Panc1 (cell line): ENCODE measurements around the gene GPC6. TPM values are rescaled to one million over a fixed set of nuclear protein-coding genes. Genes with fewer than 3 reads are reported as not detected.

Experiments used
- ATAC-seq: fragments of 200-7000 bp; cut with Tn5 transposase; 2 replicates; pipeline ENCODE4 v1.9.1; 2020; ENCODE audit warnings: mild to moderate bottlenecking, moderate library complexity
- BruUV-seq: library from RNA; stranded (reverse); fragments of 400-500 nt; replicated peaks from 2 replicates; lab custom pipeline; 2021; lab: Mats Ljungman, UMichigan
- CTCF ChIA-PET: fragments of 300-600 bp; sonication (Branson Sonifier 250); formaldehyde crosslinking; loops from one replicate; lab custom pipeline; 2022; ENCODE audit warnings: antibody characterized with exemption; lab: Charles Lee
- POLR2A ChIA-PET: fragments of 300-600 bp; sonication (Branson Sonifier 250); formaldehyde crosslinking; loops from one replicate; lab custom pipeline; 2022; ENCODE audit warnings: antibody characterized with exemption; lab: Charles Lee
- DNase-seq: peaks from one replicate; pipeline ENCODE4 v3.0.0-alpha.2; 2010; ENCODE audit warnings: low read depth, low spot score
- H3K27ac ChIP-seq: 2 replicates; pipeline ENCODE4 v1.5.1; 2011; ENCODE audit warnings: mild to moderate bottlenecking, low read length, inconsistent platforms
- H3K27me3 ChIP-seq: fragments of 200-500 bp; sonication (Bioruptor generic); 2 replicates; pipeline ENCODE4 v1.6.0; 2014; ENCODE audit warnings: low read length, inconsistent platforms; ENCODE audit not compliant: control insufficient read depth, insufficient read depth
- H3K36me3 ChIP-seq: fragments of 200-500 bp; sonication (Bioruptor generic); 2 replicates; pipeline ENCODE4 v1.5.1; 2014; ENCODE audit warnings: inconsistent platforms, mild to moderate bottlenecking, low read length, moderate library complexity; ENCODE audit not compliant: control insufficient read depth, insufficient read depth
- H3K4me1 ChIP-seq: 2 replicates; pipeline ENCODE4 v1.5.1; 2011; ENCODE audit warnings: inconsistent platforms, mild to moderate bottlenecking, low read length, moderate library complexity; ENCODE audit not compliant: control insufficient read depth, insufficient read depth
- H3K4me3 ChIP-seq, 2 experiments: 2 replicates each; pipeline ENCODE4 v1.5.1; 2011 to 2012; ENCODE audit warnings: low read depth in 2 of 2, low read length in 2 of 2, mild to moderate bottlenecking in 2 of 2, inconsistent platforms in 1 of 2, moderate library complexity in 1 of 2
- H3K9me3 ChIP-seq: fragments of 200-500 bp; sonication (Bioruptor generic); 2 replicates; pipeline ENCODE4 v1.5.1; 2014; ENCODE audit warnings: low read depth, mild to moderate bottlenecking, inconsistent platforms, low read length, moderate library complexity; ENCODE audit not compliant: control insufficient read depth, insufficient read depth
- POLR2AphosphoS5 ChIP-seq: IDR thresholded peaks from 2 replicates; pipeline ENCODE4 v1.6.1; 2012; ENCODE audit warnings: mild to moderate bottlenecking, low read depth, low read length, moderate library complexity
- SIN3A ChIP-seq: IDR thresholded peaks from 2 replicates; pipeline ENCODE4 v1.6.1; 2012; ENCODE audit warnings: low read depth, mild to moderate bottlenecking, low read length, moderate library complexity, borderline replicate concordance; ENCODE audit not compliant: insufficient read depth
- TCF7L2 ChIP-seq: IDR thresholded peaks from 2 replicates; pipeline ENCODE4 v1.6.1; 2011; ENCODE audit warnings: mild to moderate bottlenecking, low read depth, low read length, inconsistent platforms
- in situ Hi-C: cut with HindIII; loops from 2 replicates; pipeline ENCODE4 v1.10.0; 2016; ENCODE audit warnings: low sequenced_read_pairs, low pct_unique_long_range_greater_than_20kb
- intact Hi-C: fragments of 100-400 bp; cut with micrococcal nuclease; formaldehyde crosslinking; loops from one replicate; pipeline ENCODE4 v1.10.0; 2022; ENCODE audit not compliant: unreplicated experiment
- total RNA-seq: library from RNA; stranded (reverse); gene quantifications from one replicate; pipeline ENCODE4 v1.2.1, GENCODE V29; 2021; ENCODE audit not compliant: unreplicated experiment
- TF ChIP-seq, protein P1 (sequence below), 2 experiments: IDR thresholded peaks; 2 replicates each; pipeline ENCODE4 v1.6.1; 2011 to 2012; ENCODE audit warnings: low read depth in 2 of 2, control low read depth in 1 of 2, low read length in 1 of 2, mild to moderate bottlenecking in 1 of 2, moderate library complexity in 1 of 2; ENCODE audit not compliant: insufficient read depth in 1 of 2
- TF ChIP-seq, protein P2 (sequence below): fragments of 450-650 bp; IDR thresholded peaks from 2 replicates; pipeline ENCODE4 v1.5.1; 2017; ENCODE audit warnings: mild to moderate bottlenecking

Gene GPC6
- total RNA-seq, 1 experiment from 2014 or later = 4.8 TPM

- TF ChIP-seq, protein P1, sequence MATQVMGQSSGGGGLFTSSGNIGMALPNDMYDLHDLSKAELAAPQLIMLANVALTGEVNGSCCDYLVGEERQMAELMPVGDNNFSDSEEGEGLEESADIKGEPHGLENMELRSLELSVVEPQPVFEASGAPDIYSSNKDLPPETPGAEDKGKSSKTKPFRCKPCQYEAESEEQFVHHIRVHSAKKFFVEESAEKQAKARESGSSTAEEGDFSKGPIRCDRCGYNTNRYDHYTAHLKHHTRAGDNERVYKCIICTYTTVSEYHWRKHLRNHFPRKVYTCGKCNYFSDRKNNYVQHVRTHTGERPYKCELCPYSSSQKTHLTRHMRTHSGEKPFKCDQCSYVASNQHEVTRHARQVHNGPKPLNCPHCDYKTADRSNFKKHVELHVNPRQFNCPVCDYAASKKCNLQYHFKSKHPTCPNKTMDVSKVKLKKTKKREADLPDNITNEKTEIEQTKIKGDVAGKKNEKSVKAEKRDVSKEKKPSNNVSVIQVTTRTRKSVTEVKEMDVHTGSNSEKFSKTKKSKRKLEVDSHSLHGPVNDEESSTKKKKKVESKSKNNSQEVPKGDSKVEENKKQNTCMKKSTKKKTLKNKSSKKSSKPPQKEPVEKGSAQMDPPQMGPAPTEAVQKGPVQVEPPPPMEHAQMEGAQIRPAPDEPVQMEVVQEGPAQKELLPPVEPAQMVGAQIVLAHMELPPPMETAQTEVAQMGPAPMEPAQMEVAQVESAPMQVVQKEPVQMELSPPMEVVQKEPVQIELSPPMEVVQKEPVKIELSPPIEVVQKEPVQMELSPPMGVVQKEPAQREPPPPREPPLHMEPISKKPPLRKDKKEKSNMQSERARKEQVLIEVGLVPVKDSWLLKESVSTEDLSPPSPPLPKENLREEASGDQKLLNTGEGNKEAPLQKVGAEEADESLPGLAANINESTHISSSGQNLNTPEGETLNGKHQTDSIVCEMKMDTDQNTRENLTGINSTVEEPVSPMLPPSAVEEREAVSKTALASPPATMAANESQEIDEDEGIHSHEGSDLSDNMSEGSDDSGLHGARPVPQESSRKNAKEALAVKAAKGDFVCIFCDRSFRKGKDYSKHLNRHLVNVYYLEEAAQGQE (IDR thresholded peaks at IDR 0.05; ENCODE audit: insufficient read depth in 1 of 2, low read depth in 2 of 2, low read length in 1 of 2) = no peak
- TF ChIP-seq POLR2AphosphoS5 (no peak), TCF7L2 (no peak), SIN3A (no peak)
- TF ChIP-seq, protein P2, sequence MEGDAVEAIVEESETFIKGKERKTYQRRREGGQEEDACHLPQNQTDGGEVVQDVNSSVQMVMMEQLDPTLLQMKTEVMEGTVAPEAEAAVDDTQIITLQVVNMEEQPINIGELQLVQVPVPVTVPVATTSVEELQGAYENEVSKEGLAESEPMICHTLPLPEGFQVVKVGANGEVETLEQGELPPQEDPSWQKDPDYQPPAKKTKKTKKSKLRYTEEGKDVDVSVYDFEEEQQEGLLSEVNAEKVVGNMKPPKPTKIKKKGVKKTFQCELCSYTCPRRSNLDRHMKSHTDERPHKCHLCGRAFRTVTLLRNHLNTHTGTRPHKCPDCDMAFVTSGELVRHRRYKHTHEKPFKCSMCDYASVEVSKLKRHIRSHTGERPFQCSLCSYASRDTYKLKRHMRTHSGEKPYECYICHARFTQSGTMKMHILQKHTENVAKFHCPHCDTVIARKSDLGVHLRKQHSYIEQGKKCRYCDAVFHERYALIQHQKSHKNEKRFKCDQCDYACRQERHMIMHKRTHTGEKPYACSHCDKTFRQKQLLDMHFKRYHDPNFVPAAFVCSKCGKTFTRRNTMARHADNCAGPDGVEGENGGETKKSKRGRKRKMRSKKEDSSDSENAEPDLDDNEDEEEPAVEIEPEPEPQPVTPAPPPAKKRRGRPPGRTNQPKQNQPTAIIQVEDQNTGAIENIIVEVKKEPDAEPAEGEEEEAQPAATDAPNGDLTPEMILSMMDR = no peak
- H3K9me3 ChIP-seq = no peaks in the 10 kb centered on the region
- H3K36me3 ChIP-seq = no peaks in the 10 kb centered on the region
- ChIA-PET POLR2A (no interaction called here), CTCF (no interaction called here)
- H3K4me1 ChIP-seq = no peaks in the 10 kb centered on the region
- in situ Hi-C loops = no loop called here
- H3K4me3 ChIP-seq = no peak overlapping the region
- DNase-seq = no peak
- H3K27me3 ChIP-seq = no peaks in the 10 kb centered on the region
- H3K27ac ChIP-seq = no peak overlapping the region
- BruUV-seq = no TSS peak
- intact Hi-C loops = no loop called here
- no peak for ATAC-seq
Measured at GRCh38 chr13:94329277-94329676, 1102.7 kb downstream of the GPC6 start.

DNA sequence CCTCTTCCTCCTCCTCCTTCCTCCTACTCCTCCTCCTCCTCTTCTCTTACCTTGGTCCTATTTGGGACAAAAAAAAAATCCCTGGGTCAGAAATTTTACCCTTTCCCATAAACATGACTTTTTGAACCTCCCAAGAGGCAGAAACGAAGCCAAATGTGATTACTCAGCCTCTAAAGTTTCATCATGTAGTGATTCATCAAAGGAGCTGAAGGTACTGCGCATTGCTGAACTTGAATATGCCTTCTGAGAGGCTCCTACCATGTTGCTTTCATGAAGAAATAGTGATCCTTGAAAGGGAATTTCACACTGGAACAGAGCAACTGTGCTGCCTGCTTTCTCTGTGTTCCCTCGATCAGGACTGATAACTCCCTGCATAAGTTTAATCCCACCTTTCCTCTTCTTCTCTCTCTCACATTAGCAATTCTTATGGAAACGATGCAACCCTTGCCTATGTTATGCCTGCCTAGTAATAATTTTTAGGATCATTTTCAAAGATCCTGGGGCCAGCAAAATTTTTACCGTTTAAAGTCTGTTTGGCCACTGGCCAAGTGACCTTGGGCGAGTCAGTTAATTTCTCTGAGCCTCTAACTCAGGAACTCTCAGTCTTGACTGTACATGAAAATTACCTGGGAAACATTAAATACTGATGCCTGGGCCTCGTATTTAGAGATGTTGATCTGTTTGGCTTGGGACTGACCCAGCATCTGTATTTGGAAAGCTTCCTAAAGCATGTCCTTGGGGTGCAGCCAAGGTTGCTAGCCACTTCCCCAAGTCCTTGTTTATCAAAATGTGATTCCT is 1103.3 kb downstream of the GPC6 start:
- POLR2A ChIA-PET = no interaction called here

More for the DNA sequence above, 1103.3 kb downstream of the GPC6 start:
- intact Hi-C loops = no loop called here
- no peaks in the 10 kb centered on the region for H3K4me1 ChIP-seq
- in situ Hi-C loops = no loop called here
- no peaks in the 10 kb centered on the region for H3K27me3 ChIP-seq
- no peak overlapping the region for H3K27ac ChIP-seq
- TF ChIP-seq SIN3A (no peak), POLR2AphosphoS5 (no peak), TCF7L2 (no peak)
- TF ChIP-seq, protein P1 (IDR thresholded peaks at IDR 0.05; ENCODE audit: insufficient read depth in 1 of 2, low read depth in 2 of 2, low read length in 1 of 2) = no peak
- TF ChIP-seq, protein P2 = no peak
- DNase-seq (peak; percentile 13), ATAC-seq (no peak)
- no peaks in the 10 kb centered on the region for H3K36me3 ChIP-seq
- no TSS peak for BruUV-seq
- H3K4me3 ChIP-seq = no peak overlapping the region
- CTCF ChIA-PET = no interaction called here
- no peaks in the 10 kb centered on the region for H3K9me3 ChIP-seq
